Rectal smooth muscle tissue (tissue), 1 donor: ENCODE data around the gene KLHL26.

Source experiments
- H3K27ac ChIP-seq: one replicate; pipeline ENCODE4 v1.7.0; 2013; ENCODE audit warnings: low read depth, low read length, inconsistent platforms
- H3K27me3 ChIP-seq: one replicate; pipeline ENCODE4 v1.7.0; 2013; ENCODE audit warnings: low read length; ENCODE audit not compliant: control insufficient read depth, insufficient read depth
- H3K36me3 ChIP-seq: one replicate; pipeline ENCODE4 v1.7.0; 2013; ENCODE audit warnings: low read length; ENCODE audit not compliant: control insufficient read depth, insufficient read depth
- H3K4me1 ChIP-seq: one replicate; pipeline ENCODE4 v1.7.0; 2013; ENCODE audit warnings: low read length; ENCODE audit not compliant: control insufficient read depth, insufficient read depth
- H3K4me3 ChIP-seq: one replicate; pipeline ENCODE4 v1.7.0; 2013; ENCODE audit warnings: low read length
- H3K9ac ChIP-seq: one replicate; pipeline ENCODE4 v1.7.0; 2013; ENCODE audit warnings: low read length

KLHL26 gene

GRCh38 chr19:18636183-18636968 lies 452 bp upstream of the KLHL26 start:
- Histone ChIP-seq H3K9ac (no peak overlapping the region), H3K4me3 (peak overlapping the region; percentile 74), H3K4me1 (no peaks in the 10 kb centered on the region), H3K27me3 (no peaks in the 10 kb centered on the region), H3K36me3 (no peaks in the 10 kb centered on the region), H3K27ac (peak overlapping the region; percentile 61)

DNA sequence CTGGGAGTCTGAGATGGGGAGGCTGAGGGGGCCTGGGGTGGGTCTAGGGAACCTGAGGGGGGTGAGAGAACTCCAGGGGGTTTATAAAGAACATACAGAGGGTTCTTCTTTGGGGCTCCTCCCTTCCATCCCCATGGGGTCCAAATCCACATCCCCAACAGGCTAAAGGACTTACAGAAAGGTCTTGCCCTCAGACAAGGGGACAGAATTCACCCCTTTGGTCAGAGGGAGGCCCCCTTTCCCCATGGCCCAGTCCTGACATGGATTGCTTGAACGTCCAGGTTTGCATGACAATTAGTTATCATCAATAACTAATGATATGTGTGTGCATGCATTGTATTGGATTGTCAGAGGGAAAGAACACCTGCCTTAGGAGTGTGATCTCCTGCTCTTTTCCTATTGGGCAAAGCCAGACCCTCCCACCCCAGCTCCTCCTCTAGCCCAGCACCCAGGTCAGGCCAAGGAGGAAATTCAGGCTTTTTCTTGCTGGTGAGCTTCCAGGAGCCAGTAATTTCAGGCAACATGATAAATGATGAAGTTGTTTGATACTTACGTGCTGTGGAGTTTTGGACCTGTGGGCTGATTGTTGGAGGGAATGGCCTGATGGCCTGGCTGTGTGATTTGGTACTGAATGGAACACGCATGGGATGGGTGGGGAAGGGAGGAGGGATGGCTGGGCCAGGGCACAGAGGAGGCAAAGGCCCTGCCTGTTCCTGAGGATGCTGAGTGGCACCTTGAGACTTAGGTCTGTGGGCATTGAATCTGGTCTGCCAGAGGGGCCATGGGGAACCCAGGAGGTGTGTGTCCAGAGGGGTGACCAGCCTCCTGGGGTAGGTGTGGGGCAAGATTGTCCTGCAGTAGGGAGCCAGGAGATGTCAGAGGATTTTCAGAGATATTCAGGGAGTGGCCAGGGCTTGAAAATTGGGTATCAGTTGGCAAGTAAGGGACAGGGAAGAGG lies 1.1 kb downstream of the KLHL26 start:
- H3K36me3 ChIP-seq, result no peaks in the 10 kb centered on the region
- H3K9ac ChIP-seq, result no peak overlapping the region
- H3K27me3 ChIP-seq, result no peaks in the 10 kb centered on the region
- peak overlapping the region; percentile 85 for H3K4me3 ChIP-seq
- no peak overlapping the region for H3K27ac ChIP-seq
- H3K4me1 ChIP-seq, result no peaks in the 10 kb centered on the region

- H3K4me1 ChIP-seq, result no peaks in the 10 kb centered on the region
- no peaks in the 10 kb centered on the region for H3K27me3 ChIP-seq
- H3K36me3 ChIP-seq, result no peaks in the 10 kb centered on the region
- H3K4me3 ChIP-seq, result no peak overlapping the region
- H3K9ac ChIP-seq, result no peak overlapping the region
- H3K27ac ChIP-seq, result no peak overlapping the region
Measured at GRCh38 chr19:18639706-18640243, 2.9 kb downstream of the KLHL26 start.

- H3K36me3 ChIP-seq, result no peaks in the 10 kb centered on the region
- H3K27ac ChIP-seq, result peak overlapping the region; percentile 33
- H3K4me3 ChIP-seq, result no peak overlapping the region
- no peak overlapping the region for H3K9ac ChIP-seq
- H3K27me3 ChIP-seq, result no peaks in the 10 kb centered on the region
- peaks cover 8% of the 10 kb centered on the region for H3K4me1 ChIP-seq
Measured at GRCh38 chr19:18644196-18645034, 7.6 kb downstream of the KLHL26 start.

DNA sequence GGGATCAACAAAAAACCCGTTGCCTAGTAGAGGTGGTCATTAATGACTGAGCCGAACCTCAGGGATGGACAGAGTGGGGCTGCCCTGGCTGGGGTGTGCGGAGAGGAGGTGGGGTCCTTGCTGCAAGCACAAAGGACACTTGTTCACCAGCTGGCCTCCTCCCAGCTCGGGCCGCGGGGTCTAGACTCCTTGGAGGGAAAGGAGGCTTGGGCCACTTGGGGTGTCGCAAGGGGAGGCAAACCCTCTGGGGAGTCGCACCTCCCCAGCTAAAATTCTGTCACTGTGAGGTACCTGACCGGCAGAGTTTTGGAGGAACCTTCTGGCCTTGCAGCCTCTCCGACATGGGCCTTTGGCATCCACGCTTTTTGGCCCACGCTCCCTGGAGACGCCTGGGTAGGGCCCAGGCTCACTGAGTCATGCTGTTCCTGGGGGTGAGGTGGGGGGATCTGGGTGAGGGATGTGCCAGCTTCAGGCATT lies 8.2 kb downstream of the KLHL26 start:
- H3K4me3 ChIP-seq, result no peak overlapping the region
- no peak overlapping the region for H3K27ac ChIP-seq

GRCh38 chr19:18646535-18647370 lies 9.9 kb downstream of the KLHL26 start:
- H3K27me3 ChIP-seq, result no peaks in the 10 kb centered on the region
- H3K4me3 ChIP-seq, result no peak overlapping the region
- peaks cover 26% of the 10 kb centered on the region for H3K4me1 ChIP-seq
- no peak overlapping the region for H3K27ac ChIP-seq
- no peaks in the 10 kb centered on the region for H3K36me3 ChIP-seq
- no peak overlapping the region for H3K9ac ChIP-seq

More for the DNA sequence above, 8.2 kb downstream of the KLHL26 start:
- Histone ChIP-seq H3K36me3 (no peaks in the 10 kb centered on the region), H3K9ac (no peak overlapping the region), H3K4me1 (peaks cover 13% of the 10 kb centered on the region), H3K27me3 (no peaks in the 10 kb centered on the region)

DNA sequence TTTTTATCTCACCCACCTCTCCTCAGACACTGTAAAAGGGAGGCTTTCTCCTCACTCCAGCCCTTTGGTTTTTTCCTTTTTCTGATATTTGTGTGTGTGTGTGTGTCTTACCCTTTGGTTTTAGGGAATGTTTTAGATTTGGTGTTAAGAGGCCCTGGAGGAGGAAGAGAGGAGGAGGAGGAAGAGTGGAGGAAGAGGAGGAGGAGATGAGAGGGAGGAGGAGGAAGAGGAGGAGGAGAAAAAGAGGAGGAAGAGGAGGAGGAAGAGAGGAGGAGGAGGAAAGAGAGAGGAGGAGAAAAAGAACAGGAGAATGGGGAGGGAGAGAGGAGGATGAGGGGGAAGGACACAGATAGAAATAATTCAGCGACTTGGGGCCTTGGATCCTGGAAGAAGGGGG lies 10.5 kb downstream of the KLHL26 start:
- peaks cover 26% of the 10 kb centered on the region for H3K4me1 ChIP-seq
- H3K9ac ChIP-seq, result no peak overlapping the region
- no peaks in the 10 kb centered on the region for H3K36me3 ChIP-seq
- no peak overlapping the region for H3K4me3 ChIP-seq
- H3K27ac ChIP-seq, result no peak overlapping the region
- no peaks in the 10 kb centered on the region for H3K27me3 ChIP-seq

DNA sequence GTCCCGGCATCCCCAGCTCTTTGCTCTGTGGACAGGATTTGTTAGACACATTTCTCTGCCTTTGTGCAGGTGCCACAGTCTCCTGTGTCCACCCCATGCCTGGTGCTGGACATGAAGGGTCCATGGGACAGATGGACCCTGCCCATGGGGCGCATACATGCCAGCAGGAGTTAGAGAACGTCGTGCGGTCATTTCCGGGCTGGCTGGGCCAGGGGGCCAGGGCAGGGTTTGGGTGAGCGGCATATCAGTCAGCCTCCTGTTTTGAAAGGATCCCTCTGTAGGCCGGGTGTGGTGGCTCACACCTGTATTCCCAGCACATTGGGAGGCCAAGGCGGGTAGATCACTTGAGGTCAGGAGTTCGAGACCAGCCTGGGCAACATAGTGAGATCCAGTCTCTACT lies 11.0 kb downstream of the KLHL26 start:
- no peak overlapping the region for H3K9ac ChIP-seq
- no peak overlapping the region for H3K4me3 ChIP-seq
- no peaks in the 10 kb centered on the region for H3K27me3 ChIP-seq
- peaks cover 26% of the 10 kb centered on the region for H3K4me1 ChIP-seq
- no peak overlapping the region for H3K27ac ChIP-seq
- H3K36me3 ChIP-seq, result no peaks in the 10 kb centered on the region

DNA sequence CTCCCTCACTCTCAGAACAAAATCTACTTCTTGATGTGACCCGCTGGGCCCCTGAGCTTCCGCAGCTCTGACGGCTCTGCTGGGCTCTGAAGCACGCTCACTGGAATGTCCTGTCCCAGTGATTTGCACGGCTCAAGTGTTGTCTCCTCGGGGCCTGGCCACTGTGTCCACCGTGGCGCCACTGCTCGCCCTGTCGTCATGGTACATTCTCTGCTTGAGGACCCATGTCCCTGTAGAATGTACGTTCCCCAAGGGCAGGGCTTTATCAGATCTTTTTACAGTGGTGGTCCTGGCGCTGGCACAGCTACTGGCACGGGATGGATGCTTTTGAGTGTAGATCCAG lies 12.1 kb downstream of the KLHL26 start:
- Histone ChIP-seq H3K27me3 (no peaks in the 10 kb centered on the region), H3K4me1 (peaks cover 26% of the 10 kb centered on the region), H3K9ac (no peak overlapping the region), H3K36me3 (no peaks in the 10 kb centered on the region), H3K27ac (peak overlapping the region; percentile 49), H3K4me3 (peak overlapping the region; percentile 62)

DNA sequence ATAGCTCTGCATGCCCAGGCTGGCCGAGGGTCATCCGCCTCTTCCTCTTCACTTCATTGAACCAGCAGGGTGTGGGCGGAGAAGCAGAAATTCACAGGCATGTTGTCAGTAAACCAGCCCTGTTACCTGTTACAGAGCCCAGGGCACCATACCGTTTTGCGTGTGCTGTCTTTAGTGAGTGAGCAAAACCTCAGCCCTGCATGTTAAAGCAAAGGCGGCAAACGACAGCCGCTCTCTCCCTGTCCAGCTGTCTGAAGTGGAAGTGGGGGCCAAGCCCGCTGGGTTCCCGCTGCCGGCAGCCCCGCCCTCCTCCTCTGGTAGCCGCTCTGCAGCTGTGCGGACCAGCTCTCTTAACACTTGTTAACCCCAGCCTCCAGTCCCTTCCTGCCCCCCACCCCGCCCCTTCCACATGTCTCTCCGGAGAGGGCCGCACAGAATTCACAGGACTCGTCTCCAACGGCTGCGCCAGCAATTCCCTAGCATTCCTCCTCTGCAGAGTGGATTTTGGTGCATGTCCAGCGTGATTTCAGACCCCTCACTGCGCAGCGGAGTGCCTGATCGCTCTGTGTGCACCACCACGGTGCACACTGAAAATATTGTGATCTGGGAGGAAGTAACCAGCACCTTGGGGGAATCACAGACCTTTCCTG lies 12.7 kb downstream of the KLHL26 start:
- Histone ChIP-seq H3K4me3 (peak overlapping the region; percentile 62), H3K36me3 (no peaks in the 10 kb centered on the region), H3K27ac (peak overlapping the region; percentile 75), H3K9ac (no peak overlapping the region), H3K27me3 (no peaks in the 10 kb centered on the region), H3K4me1 (peaks cover 26% of the 10 kb centered on the region)

GRCh38 chr19:18650021-18650390 lies 13.2 kb downstream of the KLHL26 start:
- no peaks in the 10 kb centered on the region for H3K36me3 ChIP-seq
- H3K27ac ChIP-seq, result peak overlapping the region; percentile 75
- peaks cover 26% of the 10 kb centered on the region for H3K4me1 ChIP-seq
- no peaks in the 10 kb centered on the region for H3K27me3 ChIP-seq
- peak overlapping the region; percentile 62 for H3K4me3 ChIP-seq
- no peak overlapping the region for H3K9ac ChIP-seq
